ENCODE measurements around the gene RRH.
A peak's percentile ranks its signal among the peaks of the same experiment; 100 is the strongest.

Gene RRH

GRCh38 chr4:109815151-109816081 lies 12.4 kb upstream of the RRH start, which contains the start of gene GAR1:
Gene GAR1, plus strand, starts transcription at chr4:109815762. Its CDS starts 403 bp downstream, at chr4:109816165.
- FAIRE-seq (peak; percentile 69), DNase-seq (ENCODE audit: insufficient read length, low spot score) (peak; percentile 70)
- TF ChIP-seq CTCF (IDR thresholded peaks at IDR 0.05; ENCODE audit: insufficient read depth, missing control alignments): no peak

GRCh38 chr4:109816082-109816442 lies 11.7 kb upstream of the RRH start:
- FAIRE-seq (no peak), DNase-seq (ENCODE audit: insufficient read length, low spot score) (no peak)
- no peak for TF ChIP-seq CTCF (IDR thresholded peaks at IDR 0.05; ENCODE audit: insufficient read depth, missing control alignments)

DNA sequence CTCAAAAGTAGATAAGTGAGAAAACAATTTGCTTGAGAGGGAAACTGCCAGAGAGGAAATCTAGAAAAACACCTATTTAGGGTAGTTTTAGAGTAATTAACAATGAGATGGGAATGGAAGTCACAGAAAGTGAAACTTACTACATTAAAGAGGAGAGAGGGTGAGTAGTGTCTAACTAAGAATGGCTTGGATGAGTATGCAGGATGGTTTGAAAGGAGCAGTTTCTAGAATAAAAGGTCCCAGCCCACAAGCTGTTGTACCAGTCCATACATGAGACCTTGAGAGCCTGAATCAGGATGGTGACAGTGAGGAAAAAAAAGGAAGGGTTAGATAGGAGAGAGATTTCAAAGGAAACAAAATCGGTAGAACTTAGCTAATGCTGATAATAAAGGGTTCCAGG lies 10.9 kb upstream of the RRH start:
- DNase-seq (ENCODE audit: insufficient read length, low spot score) (no peak), FAIRE-seq (no peak)
- TF ChIP-seq CTCF (IDR thresholded peaks at IDR 0.05; ENCODE audit: insufficient read depth, missing control alignments): no peak

DNA sequence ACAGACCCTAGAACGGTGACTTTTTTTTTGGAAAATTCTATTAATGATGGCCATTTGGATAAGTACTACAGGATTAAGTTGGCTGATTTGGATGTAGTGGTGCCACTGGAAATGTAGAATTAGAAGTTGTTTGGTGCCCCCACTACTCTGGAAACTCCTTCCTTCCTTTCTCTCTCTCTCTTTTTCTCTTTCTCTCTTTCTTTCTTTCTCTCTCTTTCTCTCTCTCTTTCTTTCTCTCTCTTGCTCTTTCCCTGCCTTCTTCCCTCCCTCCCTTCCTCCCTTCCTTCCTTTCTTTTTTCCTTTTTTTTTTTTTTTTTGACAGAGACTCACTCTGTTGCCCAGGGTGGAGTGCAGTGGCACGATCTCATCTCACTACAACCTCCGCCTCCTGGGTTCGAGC lies 9.5 kb upstream of the RRH start:
- no peak for TF ChIP-seq CTCF (IDR thresholded peaks at IDR 0.05; ENCODE audit: insufficient read depth, missing control alignments)
- DNase-seq (ENCODE audit: insufficient read length, low spot score) (no peak), FAIRE-seq (no peak)

GRCh38 chr4:109820563-109820962 lies 7.2 kb upstream of the RRH start:
- no peak for DNase-seq (ENCODE audit: insufficient read length, low spot score)
- TF ChIP-seq CTCF (IDR thresholded peaks at IDR 0.05; ENCODE audit: insufficient read depth, missing control alignments): no peak
- no peak for FAIRE-seq

DNA sequence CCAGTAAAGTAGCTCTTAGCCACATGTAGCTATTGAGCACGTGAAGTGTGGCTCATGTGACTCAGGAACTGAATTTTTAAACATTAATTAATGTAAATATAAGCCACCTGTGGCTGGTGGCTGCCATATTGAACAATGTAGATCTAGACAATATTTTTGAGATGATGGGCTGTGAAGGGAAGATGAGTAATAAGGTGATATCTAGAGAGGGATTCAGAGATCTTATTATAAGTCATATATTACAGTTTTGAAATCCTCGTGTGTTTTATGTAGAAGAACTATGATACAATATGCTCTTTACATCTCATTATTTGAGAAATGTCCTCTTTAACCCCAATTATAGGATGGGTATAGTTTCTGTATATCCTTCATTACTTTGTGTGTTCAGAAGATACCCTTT lies 6.6 kb upstream of the RRH start:
- no peak for DNase-seq (ENCODE audit: insufficient read length, low spot score)
- TF ChIP-seq CTCF (IDR thresholded peaks at IDR 0.05; ENCODE audit: insufficient read depth, missing control alignments): no peak
- no peak for FAIRE-seq

DNA sequence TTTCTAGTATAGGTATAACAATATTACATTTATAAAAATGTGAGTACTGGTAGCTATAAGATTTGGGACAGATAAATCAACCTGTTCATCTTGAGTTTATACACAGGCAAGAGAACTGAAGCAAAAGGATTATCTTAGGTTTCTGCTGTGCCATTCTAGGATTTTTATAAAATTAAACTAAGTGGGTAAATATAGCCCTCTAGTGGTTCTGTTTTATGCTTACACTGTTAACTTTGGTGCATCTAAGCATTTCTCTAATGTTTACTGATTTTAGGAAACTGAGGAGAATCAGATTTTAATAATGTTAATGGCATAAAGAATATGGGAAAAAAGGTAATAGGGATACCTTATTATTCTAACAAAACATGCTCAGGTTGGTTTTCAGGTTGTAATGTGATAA lies 1.1 kb upstream of the RRH start:
- DNase-seq (ENCODE audit: insufficient read length, low spot score): no peak
- peak; percentile 44 for TF ChIP-seq CTCF (IDR thresholded peaks at IDR 0.05; ENCODE audit: insufficient read depth, missing control alignments)
- no peak for FAIRE-seq
